ENCODE data around the gene FTCDNL1.

Gene FTCDNL1

GRCh38 chr2:199792381-199792780 is 58.6 kb downstream of the FTCDNL1 start:
- in situ Hi-C loops (cut with MboI; ENCODE audit: low sequenced_read_pairs): no loop called here

GRCh38 chr2:199791326-199791725 is 59.7 kb downstream of the FTCDNL1 start:
- in situ Hi-C loops (cut with MboI; ENCODE audit: low sequenced_read_pairs): no loop called here

- in situ Hi-C loops (cut with MboI; ENCODE audit: low sequenced_read_pairs): no loop called here
These were observed 66.5 kb downstream of the FTCDNL1 start for GRCh38 chr2:199784512-199784911.

GRCh38 chr2:199779589-199779988 is 71.4 kb downstream of the FTCDNL1 start:
- in situ Hi-C loops (cut with MboI; ENCODE audit: low sequenced_read_pairs): no loop called here

- in situ Hi-C loops (cut with MboI; ENCODE audit: low sequenced_read_pairs): no loop called here
These were observed 72.3 kb downstream of the FTCDNL1 start for GRCh38 chr2:199778655-199779054.

- in situ Hi-C loops (cut with MboI; ENCODE audit: low sequenced_read_pairs): no loop called here
These were observed 73.1 kb downstream of the FTCDNL1 start for GRCh38 chr2:199777916-199778315.

GRCh38 chr2:199777315-199777714 is 73.7 kb downstream of the FTCDNL1 start:
- in situ Hi-C loops (cut with MboI; ENCODE audit: low sequenced_read_pairs): no loop called here

GRCh38 chr2:199775267-199775666 is 75.7 kb downstream of the FTCDNL1 start:
- in situ Hi-C loops (cut with MboI; ENCODE audit: low sequenced_read_pairs): no loop called here

- in situ Hi-C loops (cut with MboI; ENCODE audit: low sequenced_read_pairs): no loop called here
These were observed 78.7 kb downstream of the FTCDNL1 start for GRCh38 chr2:199772035-199772976.

- in situ Hi-C loops (cut with MboI; ENCODE audit: low sequenced_read_pairs): no loop called here
These were observed 80.3 kb downstream of the FTCDNL1 start for GRCh38 chr2:199770716-199771115.

GRCh38 chr2:199765646-199766045 is 85.3 kb downstream of the FTCDNL1 start:
- in situ Hi-C loops (cut with MboI; ENCODE audit: low sequenced_read_pairs): no loop called here

- in situ Hi-C loops (cut with MboI; ENCODE audit: low sequenced_read_pairs): no loop called here
These were observed 86.7 kb downstream of the FTCDNL1 start for GRCh38 chr2:199764273-199764800.

GRCh38 chr2:199762963-199763362 is 88.0 kb downstream of the FTCDNL1 start:
- in situ Hi-C loops (cut with MboI; ENCODE audit: low sequenced_read_pairs): no loop called here

- in situ Hi-C loops (cut with MboI; ENCODE audit: low sequenced_read_pairs): no loop called here
These were observed 90.4 kb downstream of the FTCDNL1 start for GRCh38 chr2:199760574-199760973.

- in situ Hi-C loops (cut with MboI; ENCODE audit: low sequenced_read_pairs): no loop called here
These were observed 93.6 kb downstream of the FTCDNL1 start for GRCh38 chr2:199757233-199757870.

GRCh38 chr2:199756743-199757142 is 94.2 kb downstream of the FTCDNL1 start:
- in situ Hi-C loops (cut with MboI; ENCODE audit: low sequenced_read_pairs): no loop called here

- in situ Hi-C loops (cut with MboI; ENCODE audit: low sequenced_read_pairs): no loop called here
These were observed 94.8 kb downstream of the FTCDNL1 start for GRCh38 chr2:199756211-199756610.

- in situ Hi-C loops (cut with MboI; ENCODE audit: low sequenced_read_pairs): no loop called here
These were observed 96.2 kb downstream of the FTCDNL1 start for GRCh38 chr2:199754766-199755165.

- in situ Hi-C loops (cut with MboI; ENCODE audit: low sequenced_read_pairs): no loop called here
These were observed 99.4 kb downstream of the FTCDNL1 start for GRCh38 chr2:199751492-199752120.

GRCh38 chr2:199749571-199749970 is 101.4 kb downstream of the FTCDNL1 start:
- in situ Hi-C loops (cut with MboI; ENCODE audit: low sequenced_read_pairs): no loop called here

GRCh38 chr2:199744724-199745123 is 106.3 kb downstream of the FTCDNL1 start:
- in situ Hi-C loops (cut with MboI; ENCODE audit: low sequenced_read_pairs): no loop called here
